Vagina (tissue), 2 donors: ENCODE results near the gene IGFBP5.

ENCODE experiments used
- POLR2A ChIP-seq, 2 donors: fragments of 450-650 bp; IDR thresholded peaks; one replicate each; pipeline ENCODE4 v1.6.1; 2017; ENCODE audit warnings: antibody characterized with exemption in 2 of 2, mild to moderate bottlenecking in 2 of 2, moderate library complexity in 2 of 2
- POLR2AphosphoS5 ChIP-seq, 2 donors: sonication (generic); formaldehyde crosslinking; IDR thresholded peaks; one replicate each; pipeline ENCODE4 v1.9.0; 2017; ENCODE audit warnings: antibody characterized with exemption in 2 of 2, mild to moderate bottlenecking in 2 of 2, low read depth in 1 of 2; ENCODE audit not compliant: insufficient read depth in 1 of 2
- TF ChIP-seq, protein P1 (sequence below), 3 experiments: fragments of 450-650 bp in 2 of 3; fragments of 200-600 bp in 1 of 3; sonication (generic) in 1 of 3; IDR thresholded peaks; one replicate each; pipeline ENCODE4 v1.5.1; 2017 to 2019; ENCODE audit warnings: antibody characterized with exemption in 3 of 3, mild to moderate bottlenecking in 2 of 3, moderate library complexity in 2 of 3

DNA sequence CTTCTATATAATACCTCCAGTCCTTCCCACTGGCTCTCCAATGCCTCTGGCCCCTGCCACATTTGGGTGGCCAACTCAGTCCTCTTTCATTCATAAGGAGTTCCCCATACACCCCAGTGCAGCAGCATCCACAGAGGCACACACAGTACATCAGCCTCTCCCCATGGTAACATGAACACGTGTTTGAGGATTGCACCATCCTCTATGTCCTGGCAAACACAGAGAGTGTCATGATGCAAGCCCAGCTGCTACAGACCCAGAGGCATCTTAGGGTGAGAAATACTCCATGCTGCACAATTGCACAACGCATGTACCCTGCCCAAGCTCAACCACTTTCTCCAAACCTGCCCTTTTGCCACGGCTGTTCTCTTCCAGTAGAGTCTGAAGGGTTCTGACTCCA is 11.5 kb downstream of the IGFBP5 start:
- TF ChIP-seq POLR2AphosphoS5 (IDR thresholded peaks at IDR 0.05; ENCODE audit: insufficient read depth in 1 of 2, low read depth in 1 of 2) (peak; percentile 58 to 94), POLR2A (IDR thresholded peaks at IDR 0.05) (no peak)
- TF ChIP-seq, protein P1, sequence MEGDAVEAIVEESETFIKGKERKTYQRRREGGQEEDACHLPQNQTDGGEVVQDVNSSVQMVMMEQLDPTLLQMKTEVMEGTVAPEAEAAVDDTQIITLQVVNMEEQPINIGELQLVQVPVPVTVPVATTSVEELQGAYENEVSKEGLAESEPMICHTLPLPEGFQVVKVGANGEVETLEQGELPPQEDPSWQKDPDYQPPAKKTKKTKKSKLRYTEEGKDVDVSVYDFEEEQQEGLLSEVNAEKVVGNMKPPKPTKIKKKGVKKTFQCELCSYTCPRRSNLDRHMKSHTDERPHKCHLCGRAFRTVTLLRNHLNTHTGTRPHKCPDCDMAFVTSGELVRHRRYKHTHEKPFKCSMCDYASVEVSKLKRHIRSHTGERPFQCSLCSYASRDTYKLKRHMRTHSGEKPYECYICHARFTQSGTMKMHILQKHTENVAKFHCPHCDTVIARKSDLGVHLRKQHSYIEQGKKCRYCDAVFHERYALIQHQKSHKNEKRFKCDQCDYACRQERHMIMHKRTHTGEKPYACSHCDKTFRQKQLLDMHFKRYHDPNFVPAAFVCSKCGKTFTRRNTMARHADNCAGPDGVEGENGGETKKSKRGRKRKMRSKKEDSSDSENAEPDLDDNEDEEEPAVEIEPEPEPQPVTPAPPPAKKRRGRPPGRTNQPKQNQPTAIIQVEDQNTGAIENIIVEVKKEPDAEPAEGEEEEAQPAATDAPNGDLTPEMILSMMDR (IDR thresholded peaks at IDR 0.05): no peak
